GM18517 (cell line): ENCODE data around the gene NPIPB6.

Experiments
- ATAC-seq: cut with Tn5 transposase; IDR thresholded peaks from one replicate; pipeline ENCODE4 v1.9.1; 2021; ENCODE audit warnings: mild to moderate bottlenecking, moderate library complexity; ENCODE audit not compliant: unreplicated experiment

The NPIPB6 gene

DNA sequence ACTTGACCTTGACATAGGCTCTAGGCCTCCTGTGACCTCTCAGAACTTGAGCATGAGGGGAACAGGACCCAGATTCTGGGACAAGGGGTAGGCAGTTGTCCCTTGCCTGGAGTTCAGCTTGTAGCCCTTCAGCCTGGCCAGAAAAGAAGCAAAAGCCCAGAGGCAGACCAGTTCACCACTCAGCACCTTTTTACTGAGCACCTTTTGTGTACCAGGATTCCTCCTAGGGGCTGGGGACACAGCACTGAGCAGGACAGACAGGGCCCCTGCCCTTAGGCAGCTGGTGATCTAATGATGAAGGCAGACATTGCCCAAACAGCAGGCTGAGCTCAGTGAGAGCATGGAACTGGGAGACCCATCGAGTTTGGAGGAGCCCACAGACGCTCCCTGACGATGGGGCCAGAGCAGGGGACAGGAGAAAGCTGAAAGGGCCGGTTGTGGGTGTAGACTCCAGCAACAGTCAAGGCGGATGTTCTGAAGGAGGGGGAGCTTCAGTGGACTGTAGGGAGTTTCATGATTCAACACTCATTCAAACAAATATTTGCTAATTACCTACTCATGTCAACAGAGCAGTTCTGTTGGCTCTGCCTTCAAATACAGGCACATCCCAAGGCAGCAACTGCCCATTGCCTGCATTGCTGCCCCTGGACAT is 38.9 kb downstream of the NPIPB6 start:
- ATAC-seq = no peak

DNA sequence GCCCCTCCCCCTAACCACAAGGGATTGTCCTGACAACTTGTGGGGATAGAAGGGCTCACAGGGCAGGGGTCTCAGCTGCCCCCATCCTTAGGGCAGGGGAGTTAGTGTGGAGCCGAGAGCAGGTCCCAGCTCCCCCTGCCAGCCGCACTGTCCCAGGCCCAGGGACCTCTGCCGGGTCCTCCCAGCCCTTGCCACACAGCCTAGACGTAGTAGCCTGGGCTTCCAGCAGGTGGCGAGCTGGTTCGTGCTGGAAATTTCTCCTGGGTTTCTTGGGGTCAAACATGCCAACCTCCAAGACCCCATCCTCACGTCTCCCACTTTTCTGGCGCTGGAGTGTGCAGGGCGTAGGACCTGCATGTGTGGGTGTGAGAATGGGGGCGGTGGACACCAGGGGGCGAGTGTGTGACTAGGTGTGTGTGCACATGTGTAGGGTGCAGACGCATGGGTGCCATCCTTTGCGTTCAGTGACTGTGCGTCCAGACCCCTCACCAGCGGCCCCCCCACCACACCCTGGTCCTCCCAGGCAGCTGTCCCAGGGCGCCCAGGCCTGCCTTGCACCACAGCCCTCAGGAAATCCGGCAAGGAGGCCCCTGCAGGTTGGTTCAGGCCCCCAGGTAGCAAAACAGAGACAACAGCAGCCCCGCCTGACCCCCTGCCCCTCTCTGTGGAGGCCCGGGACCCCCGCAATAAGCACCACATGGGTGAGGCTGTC is 41.5 kb downstream of the NPIPB6 start:
- ATAC-seq = no peak

DNA sequence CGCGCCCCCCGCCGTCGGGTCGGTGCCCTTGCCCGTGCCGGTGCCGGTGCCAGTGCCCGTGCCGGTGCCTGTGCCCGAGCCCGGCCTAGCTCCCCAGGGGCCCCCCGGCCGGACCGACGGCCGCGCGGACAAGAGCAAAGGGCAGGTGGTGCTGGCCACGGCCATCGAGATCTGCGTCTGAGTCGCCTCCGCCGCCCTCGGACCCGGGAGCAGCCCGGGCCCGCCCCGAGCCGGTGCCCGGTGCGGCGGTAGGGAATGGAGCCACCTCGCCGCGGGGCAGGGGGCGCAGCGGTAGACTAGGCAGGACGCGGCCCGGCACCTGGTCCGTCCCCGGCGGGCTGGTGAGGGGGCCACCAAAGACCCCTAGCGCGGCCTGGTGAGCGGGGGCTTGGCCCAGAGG is 42.6 kb downstream of the NPIPB6 start:
- no peak for ATAC-seq

DNA sequence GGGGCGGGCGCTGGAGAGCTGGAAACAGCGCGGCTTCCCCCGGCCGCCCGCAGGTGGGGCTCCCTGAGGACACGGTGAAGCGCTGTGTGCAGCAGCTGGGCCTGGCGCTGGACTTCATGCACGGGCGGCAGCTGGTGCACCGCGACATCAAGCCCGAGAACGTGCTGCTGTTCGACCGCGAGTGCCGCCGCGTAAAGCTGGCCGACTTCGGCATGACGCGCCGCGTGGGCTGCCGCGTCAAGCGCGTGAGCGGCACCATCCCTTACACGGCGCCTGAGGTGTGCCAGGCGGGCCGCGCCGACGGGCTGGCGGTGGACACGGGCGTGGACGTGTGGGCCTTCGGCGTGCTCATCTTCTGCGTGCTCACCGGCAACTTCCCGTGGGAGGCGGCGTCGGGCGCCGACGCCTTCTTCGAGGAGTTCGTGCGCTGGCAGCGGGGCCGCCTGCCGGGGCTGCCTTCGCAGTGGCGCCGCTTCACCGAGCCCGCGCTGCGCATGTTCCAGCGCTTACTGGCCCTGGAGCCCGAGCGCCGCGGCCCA is 43.2 kb downstream of the NPIPB6 start:
- no peak for ATAC-seq

DNA sequence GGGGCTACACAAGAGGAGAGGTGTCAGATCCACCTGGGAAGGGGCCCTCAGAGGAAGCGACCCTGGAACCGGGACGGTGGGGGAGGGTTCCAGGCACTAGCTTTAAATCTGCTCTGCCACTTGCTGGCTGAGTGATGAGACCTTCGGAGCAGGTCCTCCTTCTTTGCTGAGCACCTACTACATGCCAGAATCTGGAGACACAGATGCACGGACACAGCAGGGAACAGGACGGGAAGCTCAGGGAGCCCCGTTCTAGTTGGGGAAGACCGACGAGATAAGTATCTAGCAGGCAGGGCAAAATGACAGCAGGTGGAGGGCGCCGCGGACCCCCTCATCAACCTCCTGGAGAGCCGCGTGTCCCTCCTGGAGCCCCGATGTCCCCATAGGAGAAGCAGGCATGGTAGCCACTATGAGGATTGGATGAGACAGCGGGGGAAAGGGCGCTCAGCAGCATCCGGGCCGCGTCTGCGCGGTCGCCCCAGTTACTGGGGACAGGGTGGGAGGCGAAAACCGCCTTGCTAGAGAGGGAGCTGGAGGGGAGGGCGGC is 43.8 kb downstream of the NPIPB6 start:
- no peak for ATAC-seq

DNA sequence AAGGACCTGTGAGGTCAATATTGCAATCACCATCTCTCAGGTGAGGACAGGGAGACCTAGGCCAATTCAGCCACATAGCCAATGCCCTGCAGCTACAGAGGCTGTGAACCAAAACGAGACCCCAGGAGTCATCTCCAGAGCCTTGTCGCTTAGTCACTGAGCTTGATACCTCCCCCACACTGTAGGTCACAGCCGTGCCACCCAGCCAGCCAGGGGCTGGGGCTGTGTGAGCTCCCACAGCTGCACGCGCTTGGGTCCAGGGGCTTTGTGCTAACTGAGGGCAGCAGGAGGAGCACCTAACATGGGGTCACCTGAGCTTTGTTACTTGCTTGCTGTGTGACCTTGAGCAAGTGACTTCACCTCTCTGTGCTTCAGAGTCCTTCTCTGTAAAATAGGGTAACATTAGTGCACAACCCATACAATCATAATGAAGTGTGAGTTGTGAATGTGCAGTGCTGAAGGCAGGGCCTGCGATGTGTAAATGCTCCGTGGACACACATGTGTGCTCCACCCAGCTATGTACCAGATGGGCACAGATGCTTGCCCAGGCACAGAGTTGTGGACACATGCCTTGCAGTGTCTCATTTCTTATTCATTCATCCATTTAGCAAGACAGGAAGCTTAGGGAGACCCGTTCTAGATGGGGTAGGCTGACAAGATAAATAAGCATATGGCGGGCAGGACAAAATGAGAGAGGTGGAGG is 45.1 kb downstream of the NPIPB6 start:
- ATAC-seq = no peak

DNA sequence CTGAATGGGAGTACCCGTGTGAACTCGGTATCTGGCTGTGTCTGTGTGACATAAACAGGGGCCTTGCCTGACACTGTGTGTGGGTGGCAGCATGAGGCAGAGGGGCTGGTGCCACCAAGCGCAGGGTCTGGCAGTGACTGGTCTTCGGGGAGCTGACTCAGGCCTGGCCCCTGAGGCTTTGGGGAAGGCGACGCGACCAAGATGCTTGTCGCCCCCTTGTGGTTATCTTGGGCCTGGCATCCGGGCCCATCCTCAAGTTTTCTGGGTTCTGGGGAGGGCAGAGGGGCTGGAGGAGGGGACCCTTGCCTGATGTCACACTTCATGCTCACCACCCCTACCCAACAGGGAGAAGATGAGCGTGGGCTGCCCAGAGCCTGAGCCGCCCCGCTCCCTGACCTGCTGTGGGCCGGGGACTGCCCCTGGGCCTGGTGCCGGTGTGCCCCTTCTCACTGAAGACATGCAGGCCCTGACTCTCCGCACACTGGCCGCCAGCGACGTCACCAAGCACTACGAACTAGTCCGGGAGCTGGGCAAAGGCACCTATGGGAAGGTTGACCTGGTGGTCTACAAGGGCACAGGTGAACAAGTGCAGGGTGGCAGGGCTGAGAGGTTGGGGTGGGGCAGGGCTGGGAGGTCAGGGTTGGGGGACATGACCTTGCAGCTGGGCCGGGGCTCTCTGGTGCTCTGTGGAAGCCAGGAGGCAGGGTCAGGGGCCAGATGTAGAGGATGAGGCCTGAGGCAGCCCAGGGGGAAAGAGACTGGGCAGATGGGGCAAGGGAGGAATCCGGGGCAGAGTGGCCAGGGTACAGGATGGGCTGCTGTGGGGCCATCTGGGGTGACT is 46.0 kb downstream of the NPIPB6 start:
- ATAC-seq = no peak

DNA sequence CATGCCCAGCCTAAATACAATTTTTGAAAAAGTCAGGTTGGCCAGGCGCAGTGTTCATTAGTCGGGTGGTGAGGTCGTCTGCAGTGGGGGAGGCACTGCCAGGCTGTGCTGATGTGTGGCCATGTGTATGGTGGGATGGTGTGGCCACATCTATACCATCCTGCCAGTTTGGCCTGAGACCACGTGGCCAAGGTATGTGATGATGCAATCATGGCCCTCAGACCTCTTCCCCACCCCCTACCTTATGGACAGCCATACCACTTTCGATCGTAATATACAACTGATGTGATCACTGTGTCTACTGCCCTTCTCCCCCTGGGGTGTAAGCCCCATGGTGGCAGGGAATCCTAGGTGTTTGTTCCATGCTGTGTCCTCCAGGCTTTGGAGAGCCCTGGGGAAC is 47.3 kb downstream of the NPIPB6 start:
- ATAC-seq = no peak

DNA sequence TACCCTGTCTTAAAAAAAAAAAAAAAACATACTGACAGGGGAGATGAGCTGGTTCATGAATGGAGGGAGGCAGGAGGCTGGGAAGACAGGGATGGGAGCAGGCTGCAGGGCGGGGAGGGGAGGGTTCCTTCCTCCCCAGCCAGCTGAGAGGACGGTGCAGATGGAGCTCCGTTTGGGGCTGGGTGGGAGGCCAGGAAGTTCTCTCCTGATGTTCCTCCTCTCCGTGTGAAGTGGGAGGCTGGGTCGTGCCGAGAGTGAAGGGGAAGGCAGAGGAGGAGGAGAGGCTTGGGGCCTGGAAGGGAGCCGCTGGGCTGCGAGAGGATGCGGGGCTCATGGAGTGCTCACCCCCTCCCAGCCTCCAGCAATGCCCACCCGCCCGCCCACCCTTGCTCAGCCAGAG is 49.7 kb downstream of the NPIPB6 start:
- ATAC-seq = no peak

DNA sequence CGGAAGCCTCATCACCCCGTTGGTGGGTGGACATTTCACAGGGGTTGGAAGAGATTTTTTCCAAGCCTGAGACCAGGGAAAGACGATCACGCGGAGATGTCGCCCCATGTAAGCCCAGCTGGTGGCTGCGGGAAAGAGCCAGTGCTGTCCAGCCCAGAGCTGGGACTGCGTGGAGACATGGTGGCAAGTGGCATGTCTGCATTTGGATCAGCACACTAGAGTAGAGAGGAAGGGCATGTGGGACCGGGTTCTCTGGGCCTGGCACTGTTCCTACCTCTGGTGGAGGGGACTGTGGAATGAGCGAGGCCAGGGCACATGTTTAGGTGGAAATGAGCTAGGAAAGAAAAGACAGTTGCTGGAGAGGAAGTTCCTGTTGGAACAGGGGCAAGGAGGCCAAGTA is 51.0 kb downstream of the NPIPB6 start:
- ATAC-seq = no peak

DNA sequence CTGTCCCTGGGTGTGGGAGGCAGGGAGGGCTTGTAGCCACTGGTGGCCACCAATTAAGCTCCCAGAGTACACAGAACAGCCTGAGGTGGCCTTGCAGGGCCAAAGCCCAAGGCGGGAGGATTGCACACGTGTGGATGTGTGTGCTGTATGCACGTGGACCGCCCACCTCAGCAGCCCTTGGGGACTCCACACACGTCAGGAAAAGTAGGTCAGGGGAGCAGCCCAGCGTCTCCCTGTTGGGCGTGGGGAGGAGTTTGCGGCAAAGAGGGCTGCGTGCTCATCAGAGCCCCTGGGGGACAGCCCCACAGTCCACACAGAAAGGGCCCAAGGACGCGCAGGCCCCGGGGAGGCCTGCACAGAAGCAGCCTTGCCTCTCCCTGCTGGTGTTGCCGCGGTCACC is 51.4 kb downstream of the NPIPB6 start:
- no peak for ATAC-seq

DNA sequence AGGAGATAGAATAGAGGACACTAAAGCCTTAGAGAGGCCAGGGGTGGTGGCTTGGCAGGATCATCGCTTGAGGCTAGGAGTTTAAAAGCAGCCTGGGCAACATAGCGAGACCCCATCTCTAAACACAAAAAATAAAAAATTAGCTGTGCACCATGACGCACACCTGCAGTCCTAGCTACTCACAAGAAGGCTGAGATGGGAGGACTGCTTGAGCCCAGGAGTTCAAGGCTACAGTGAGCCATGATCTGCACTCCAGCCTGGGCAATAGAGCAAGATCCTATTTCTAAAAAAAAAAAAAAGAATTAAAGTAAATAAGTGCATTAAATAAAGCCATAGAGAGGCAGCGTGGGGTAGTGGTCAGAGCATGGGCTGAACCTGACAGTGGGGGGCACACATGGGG is 51.9 kb downstream of the NPIPB6 start:
- no peak for ATAC-seq

DNA sequence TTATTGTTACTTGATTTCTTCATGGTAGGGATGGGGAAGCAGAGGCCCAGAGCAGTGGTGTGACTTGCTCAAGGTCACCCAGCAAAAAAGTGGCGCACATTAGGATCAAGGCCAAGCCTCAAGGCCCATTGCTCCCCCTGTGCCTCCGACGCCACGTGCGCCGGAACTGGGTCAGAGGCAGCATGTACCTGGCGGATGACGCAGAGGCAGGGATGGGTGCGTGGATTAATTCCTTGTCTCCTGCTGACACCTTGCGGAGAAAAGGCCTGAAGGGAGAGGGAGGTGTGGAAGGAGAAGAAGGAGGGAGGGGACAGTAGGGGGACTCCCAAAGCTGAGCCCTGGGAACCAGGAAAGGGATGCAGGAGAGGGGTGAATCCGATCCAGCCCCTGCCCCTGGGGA is 52.5 kb downstream of the NPIPB6 start:
- ATAC-seq = no peak

DNA sequence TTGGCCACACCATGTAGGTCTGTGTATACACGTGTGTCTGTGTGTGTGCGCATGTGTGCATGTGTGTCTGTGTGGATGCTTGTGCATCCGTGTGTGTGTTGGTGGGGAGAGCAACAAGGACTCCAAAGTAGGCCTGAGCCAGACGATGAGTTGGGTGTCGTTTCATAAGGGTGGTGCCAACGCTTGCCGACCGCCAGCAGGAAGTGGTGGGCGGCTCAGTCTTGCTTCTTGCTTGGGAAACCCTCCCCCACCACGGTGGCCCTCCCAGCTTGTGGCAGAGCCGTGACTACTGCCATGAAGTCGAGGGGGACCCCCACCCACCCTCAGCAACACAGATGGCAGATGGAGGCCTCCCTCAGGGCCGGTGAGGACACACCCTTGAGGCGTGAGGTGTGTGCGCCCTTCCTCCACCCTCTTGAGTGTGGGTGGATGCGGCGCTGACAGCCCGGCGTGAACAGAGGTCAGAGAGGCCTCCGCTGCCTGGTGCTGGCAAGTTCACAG is 53.4 kb downstream of the NPIPB6 start:
- peak; percentile 55 for ATAC-seq

DNA sequence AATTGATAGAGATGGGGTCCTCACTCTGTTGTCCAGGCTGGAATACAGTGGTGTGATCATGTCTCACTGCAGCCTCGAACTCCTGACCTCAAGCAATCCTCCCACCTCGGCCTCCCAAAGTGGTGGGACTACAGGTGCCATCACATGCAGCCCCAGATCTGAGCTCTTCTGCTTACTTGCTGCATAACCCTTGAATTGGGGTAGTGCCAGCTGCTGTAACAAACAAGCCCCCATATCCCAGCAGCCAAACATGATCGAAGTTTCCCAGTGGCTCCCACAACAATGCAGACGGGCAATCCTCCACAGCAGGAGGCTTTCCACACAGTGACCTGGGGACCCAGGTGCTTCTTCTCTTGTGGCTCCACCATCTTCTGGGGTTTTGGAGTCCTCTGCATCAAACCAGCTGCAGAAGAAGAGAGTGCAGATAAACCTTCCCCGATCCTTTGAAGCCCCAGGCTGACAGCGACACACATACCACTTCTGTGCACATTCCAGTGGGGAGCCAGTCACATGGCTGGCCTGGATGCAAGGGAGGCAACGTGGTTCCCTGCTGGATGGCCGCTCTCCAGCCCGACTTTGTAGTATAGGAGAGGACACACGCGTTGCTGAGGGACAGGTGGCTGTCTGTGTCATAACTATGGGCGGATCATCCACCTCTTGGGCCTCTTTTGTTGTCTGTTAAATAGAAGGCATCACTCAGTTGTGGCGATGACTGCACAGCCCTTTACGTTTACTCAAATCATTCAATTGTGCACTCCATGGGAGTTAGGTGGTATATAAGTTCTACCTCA is 54.3 kb downstream of the NPIPB6 start:
- ATAC-seq = no peak

DNA sequence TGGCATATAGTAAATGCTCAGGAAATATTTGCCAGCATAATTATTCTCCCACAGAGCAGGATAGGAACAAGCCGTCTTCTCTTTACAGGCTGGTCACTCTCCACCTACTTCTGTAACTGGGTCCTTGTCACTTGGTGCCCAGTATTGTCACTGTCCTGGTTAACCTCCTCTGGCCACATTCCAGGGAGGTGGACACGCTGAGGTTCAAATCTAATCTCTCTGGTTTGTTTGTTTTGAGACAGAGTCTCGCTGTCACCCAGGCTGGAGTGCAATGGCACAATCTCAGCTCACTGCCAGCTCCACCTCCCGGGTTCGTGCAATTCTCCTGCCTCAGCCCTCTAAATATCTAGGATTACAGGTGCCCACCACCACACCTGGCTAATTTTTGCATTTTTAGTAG is 55.4 kb downstream of the NPIPB6 start:
- ATAC-seq = no peak

DNA sequence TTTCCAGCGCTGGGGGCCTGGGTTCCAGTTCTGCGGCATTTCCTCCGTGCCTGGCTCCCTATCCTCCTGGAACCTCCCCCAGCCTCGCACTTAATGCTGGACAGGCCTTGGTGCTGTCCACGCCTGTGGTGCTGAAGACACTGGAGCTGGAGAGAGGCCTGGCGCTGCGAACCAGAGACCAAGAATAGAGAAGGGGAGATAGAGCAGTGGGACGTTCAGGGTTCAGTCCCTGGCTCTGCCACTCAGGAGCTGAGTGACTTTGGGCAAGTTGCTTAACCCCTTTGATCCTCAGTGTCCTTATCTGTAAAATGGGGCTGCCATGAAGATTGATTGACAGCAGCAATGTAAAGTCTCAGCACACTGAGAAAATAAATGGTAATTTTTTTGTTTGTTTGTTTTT is 59.1 kb downstream of the NPIPB6 start:
- no peak for ATAC-seq

DNA sequence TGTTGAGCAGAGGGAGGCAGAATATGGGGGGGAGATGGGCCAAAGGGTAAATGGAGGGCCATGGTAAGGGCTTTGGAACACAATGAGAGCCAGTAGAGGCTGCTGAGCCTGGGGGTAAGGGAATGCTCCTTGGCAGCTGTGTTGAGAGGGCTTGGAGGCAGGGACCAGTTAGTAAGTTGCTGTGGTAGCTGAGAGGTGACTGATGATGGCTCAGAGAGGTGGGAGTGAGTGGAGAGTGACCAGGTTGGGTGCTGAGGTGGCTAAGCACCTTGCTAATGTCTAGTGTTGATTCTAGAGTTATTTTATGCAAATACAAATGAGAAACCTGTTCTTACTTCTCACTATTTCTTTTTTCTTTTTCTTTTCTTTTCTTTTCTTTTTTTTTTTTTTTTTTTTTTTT is 60.2 kb downstream of the NPIPB6 start:
- ATAC-seq = no peak

DNA sequence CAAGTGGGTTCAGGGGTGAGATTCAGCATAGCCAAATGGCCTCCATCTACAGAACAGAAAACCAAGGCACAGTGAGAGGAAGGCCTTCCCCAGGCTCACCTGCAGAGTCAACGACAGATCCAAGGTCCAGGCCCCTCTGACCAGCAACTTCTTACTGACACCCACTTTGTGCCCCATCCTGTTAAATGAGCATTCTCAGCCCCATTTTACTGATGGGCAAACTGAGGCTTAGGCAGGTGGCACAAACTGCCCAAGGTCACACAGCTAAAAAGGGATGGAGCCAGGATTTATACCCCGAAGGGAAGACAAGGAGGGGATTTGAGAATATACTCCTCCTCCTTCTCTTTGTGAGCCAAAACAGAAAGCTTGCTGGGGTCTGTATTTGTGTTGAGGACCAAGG is 61.7 kb downstream of the NPIPB6 start:
- no peak for ATAC-seq

DNA sequence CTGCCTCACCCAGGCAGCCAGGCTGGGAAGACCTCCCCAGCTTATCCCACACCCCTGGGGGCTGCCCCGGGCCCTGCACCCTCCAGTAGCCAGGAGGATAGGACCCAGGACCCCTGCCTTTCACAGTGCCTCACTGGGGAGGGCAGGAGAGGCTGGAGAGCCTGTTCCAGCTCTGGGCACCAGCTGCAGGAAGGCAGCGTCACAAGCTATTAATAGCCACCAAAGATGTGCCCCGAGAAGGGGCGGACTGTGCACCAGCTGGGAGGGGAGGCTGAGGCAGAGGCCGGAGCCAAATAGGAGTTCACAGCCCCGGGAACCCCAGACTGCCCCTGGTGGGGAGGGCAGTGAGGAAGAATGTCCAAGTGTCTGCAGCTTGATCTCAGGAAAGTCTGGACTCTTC is 62.2 kb downstream of the NPIPB6 start:
- no peak for ATAC-seq
